AG20443 (cell line): ENCODE measurements around the gene PRKCH.

ENCODE experiments used
- DNase-seq: peaks from one replicate; pipeline ENCODE4 v3.0.0; 2012; ENCODE audit warnings: low spot score, mixed read lengths

PRKCH gene

GRCh38 chr14:61589691-61590581 lies 268.6 kb downstream of the PRKCH start:
- DNase-seq: no peak

GRCh38 chr14:61591862-61592261 lies 270.5 kb downstream of the PRKCH start:
- no peak for DNase-seq

- no peak for DNase-seq
These were observed 272.0 kb downstream of the PRKCH start for GRCh38 chr14:61593330-61593729.

- DNase-seq: no peak
These were observed 275.6 kb downstream of the PRKCH start for GRCh38 chr14:61596990-61597389.

GRCh38 chr14:61598980-61599379 lies 277.6 kb downstream of the PRKCH start:
- DNase-seq: no peak

- no peak for DNase-seq
These were observed 278.6 kb downstream of the PRKCH start for GRCh38 chr14:61599942-61600341.
